GM23338 (cell line): Measurements from ENCODE around the gene AFF1. TPM values are rescaled to one million over a fixed set of nuclear protein-coding genes. Genes with fewer than 3 reads are reported as not detected.

Source experiments
- ATAC-seq: fragments of 200-7000 bp; cut with Tn5 transposase; 3 replicates; pipeline ENCODE4 v1.9.1; 2020
- DNase-seq: peaks from one replicate; pipeline ENCODE4 v3.0.0-alpha.2; 2015; ENCODE audit warnings: low spot score
- H2AFZ ChIP-seq: fragments of 200-600 bp; sonication (generic); 2 replicates; pipeline ENCODE4 v1.8.0; 2016; ENCODE audit warnings: antibody characterized with exemption, mild to moderate bottlenecking, moderate library complexity
- H3F3A ChIP-seq: fragments of 200-600 bp; sonication (generic); replicated peaks from 2 replicates; pipeline ENCODE4 v1.8.0; 2017; ENCODE audit warnings: antibody characterized with exemption, mixed run types, low read depth
- H3K27ac ChIP-seq: fragments of 200-600 bp; sonication (generic); 2 replicates; pipeline ENCODE4 v1.6.1; 2016; ENCODE audit warnings: low read depth
- H3K27me3 ChIP-seq: fragments of 200-600 bp; sonication (generic); 2 replicates; pipeline ENCODE4 v1.8.0; 2016; ENCODE audit warnings: mild to moderate bottlenecking, mixed run types, moderate library complexity; ENCODE audit not compliant: insufficient read depth
- H3K36me3 ChIP-seq: fragments of 200-600 bp; sonication (generic); 2 replicates; pipeline ENCODE4 v1.8.0; 2016; ENCODE audit warnings: mild to moderate bottlenecking; ENCODE audit not compliant: insufficient read depth
- H3K4me1 ChIP-seq: fragments of 200-600 bp; sonication (generic); 2 replicates; pipeline ENCODE4 v1.8.0; 2016; ENCODE audit warnings: mild to moderate bottlenecking, moderate library complexity; ENCODE audit not compliant: insufficient read depth
- H3K4me2 ChIP-seq: fragments of 200-600 bp; sonication (generic); 2 replicates; pipeline ENCODE4 v1.7.1; 2017; ENCODE audit warnings: mixed run types
- H3K4me3 ChIP-seq: fragments of 200-600 bp; sonication (generic); 2 replicates; pipeline ENCODE4 v1.6.1; 2016; ENCODE audit warnings: mixed run types
- H3K79me2 ChIP-seq: fragments of 200-600 bp; sonication (generic); replicated peaks from 2 replicates; pipeline ENCODE4 v1.8.0; 2017; ENCODE audit warnings: mild to moderate bottlenecking; ENCODE audit not compliant: insufficient read depth
- H3K9me2 ChIP-seq: fragments of 200-600 bp; sonication (generic); 2 replicates; pipeline ENCODE4 v1.8.0; 2017; ENCODE audit not compliant: insufficient read depth
- H4K20me1 ChIP-seq: fragments of 200-600 bp; sonication (generic); replicated peaks from 2 replicates; pipeline ENCODE4 v1.8.0; 2017; ENCODE audit warnings: mild to moderate bottlenecking; ENCODE audit not compliant: insufficient read depth
- H3K27ac Mint-ChIP-seq: 2 replicates; pipeline ENCODE4 v1.8.0; 2020; ENCODE audit warnings: inconsistent platforms, mild to moderate bottlenecking, moderate library complexity, mixed read lengths
- H3K27me3 Mint-ChIP-seq: 3 replicates; pipeline ENCODE4 v1.8.0; 2022; ENCODE audit warnings: low read depth, mild to moderate bottlenecking, moderate library complexity, mixed read lengths, inconsistent platforms; ENCODE audit not compliant: insufficient read depth, poor library complexity
- H3K36me3 Mint-ChIP-seq: 3 replicates; pipeline ENCODE4 v1.8.0; 2021; ENCODE audit warnings: low read depth, mild to moderate bottlenecking, inconsistent platforms, moderate library complexity, mixed read lengths
- H3K4me1 Mint-ChIP-seq: 3 replicates; pipeline ENCODE4 v1.8.0; 2020; ENCODE audit warnings: mild to moderate bottlenecking, inconsistent platforms, mixed read lengths
- H3K4me3 Mint-ChIP-seq: 3 replicates; pipeline ENCODE4 v1.8.0; 2021; ENCODE audit warnings: moderate library complexity, mild to moderate bottlenecking, inconsistent platforms, mixed read lengths
- H3K9me3 Mint-ChIP-seq: 3 replicates; pipeline ENCODE4 v1.8.0; 2020; ENCODE audit warnings: moderate library complexity, mild to moderate bottlenecking, inconsistent platforms, mixed read lengths
- CREB1 ChIP-seq: fragments of 250-450 bp; sonication (Bioruptor Pico); IDR thresholded peaks from 2 replicates; pipeline ENCODE4 v1.5.0; 2020; ENCODE audit warnings: low read depth, mild to moderate bottlenecking, moderate library complexity
- CTCF ChIP-seq, 2 experiments: fragments of 200-600 bp in 1 of 2; sonication (generic) in 1 of 2; conservative IDR thresholded peaks; 2 replicates each; pipeline versions ENCODE4 v1.5.1 to v1.6.1; 2016 to 2017; ENCODE audit warnings: antibody characterized with exemption in 2 of 2, low read depth in 2 of 2, mild to moderate bottlenecking in 2 of 2, moderate library complexity in 1 of 2
- ETS1 ChIP-seq: IDR thresholded peaks from 2 replicates; pipeline ENCODE4 v1.6.1; 2016; ENCODE audit warnings: antibody characterized with exemption
- EZH2 ChIP-seq: fragments of 200-600 bp; sonication (generic); IDR thresholded peaks from one replicate; pipeline ENCODE4 v1.8.0; 2017; ENCODE audit warnings: antibody characterized with exemption, mild to moderate bottlenecking, low read depth; ENCODE audit not compliant: unreplicated experiment
- EZH2phosphoT487 ChIP-seq: fragments of 200-600 bp; sonication (generic); IDR thresholded peaks from one replicate; pipeline ENCODE4 v1.8.1; 2018; ENCODE audit warnings: antibody characterized with exemption; ENCODE audit not compliant: unreplicated experiment
- JUNB ChIP-seq: IDR thresholded peaks from one replicate; pipeline ENCODE4 v1.6.1; 2016; ENCODE audit warnings: antibody characterized with exemption; ENCODE audit not compliant: unreplicated experiment
- NANOG ChIP-seq: IDR thresholded peaks from 2 replicates; pipeline ENCODE4 v1.6.1; 2016; ENCODE audit warnings: antibody characterized with exemption, borderline replicate concordance
- POLR2AphosphoS5 ChIP-seq: IDR thresholded peaks from 2 replicates; pipeline ENCODE4 v1.6.1; 2016; ENCODE audit warnings: antibody characterized with exemption, low read depth
- REST ChIP-seq: IDR thresholded peaks from one replicate; pipeline ENCODE4 v1.6.1; 2018; ENCODE audit warnings: antibody characterized with exemption; ENCODE audit not compliant: unreplicated experiment
- STAT1 ChIP-seq: IDR thresholded peaks from one replicate; pipeline ENCODE4 v1.6.1; 2016; ENCODE audit warnings: antibody characterized with exemption; ENCODE audit not compliant: unreplicated experiment
- ZNF114 ChIP-seq: fragments of 250-450 bp; sonication (Bioruptor Pico); IDR thresholded peaks from 2 replicates; pipeline ENCODE4 v1.5.0; 2020; ENCODE audit warnings: mild to moderate bottlenecking, moderate library complexity
- ZNF331 ChIP-seq: fragments of 250-450 bp; sonication (Bioruptor Pico); IDR thresholded peaks from 2 replicates; pipeline ENCODE4 v1.5.0; 2020; ENCODE audit warnings: low read depth, mild to moderate bottlenecking, moderate library complexity
- ZNF462 ChIP-seq: fragments of 250-450 bp; sonication (Bioruptor Pico); IDR thresholded peaks from 2 replicates; pipeline ENCODE4 v1.5.0; 2020; ENCODE audit warnings: mild to moderate bottlenecking, moderate library complexity
- polyA plus RNA-seq: library from polyadenylated mRNA; unstranded; fragments of >200 nt; fragmentation: Nextera tagmentation; extraction: Ambion mirVana; gene quantifications from 2 replicates; pipeline ENCODE4 v1.2.1, GENCODE V29; 2016
- total RNA-seq: library from RNA; depleted of rRNA; stranded (reverse); fragments of >200 nt; shearing (Covaris generic); gene quantifications from 2 replicates; pipeline ENCODE4 v1.2.3, GENCODE V29; 2014

The AFF1 gene
- total and polyA plus RNA-seq, 2 experiments from 2014 or later = 42.6 to 67.2 TPM

- H2AFZ ChIP-seq = no peak overlapping the region
- H3K9me2 ChIP-seq = no peaks in the 10 kb centered on the region
- H3K27me3 ChIP-seq = peaks cover 11% of the 10 kb centered on the region
- 0 out of 2 replicates have a peak, but pooled peaks cover 14% of the 10 kb centered on the region for H3F3A ChIP-seq
- Mint-ChIP-seq H3K4me3 (peak overlapping the region; percentile 96), H3K27ac (peak overlapping the region; percentile 87), H3K9me3 (no peaks in the 10 kb centered on the region), H3K27me3 (peaks cover 10% of the 10 kb centered on the region), H3K4me1 (peaks cover 76% of the 10 kb centered on the region), H3K36me3 (no peaks in the 10 kb centered on the region)
- H3K27ac ChIP-seq = peak overlapping the region; percentile 97
- DNase-seq = peak; percentile 71
- ATAC-seq = peak; percentile 16
- H3K36me3 ChIP-seq = no peaks in the 10 kb centered on the region
- peaks cover 15% of the 10 kb centered on the region for H4K20me1 ChIP-seq
- peaks cover 68% of the 10 kb centered on the region for H3K79me2 ChIP-seq
- H3K4me1 ChIP-seq = peaks cover 79% of the 10 kb centered on the region
- H3K4me2 ChIP-seq = peak overlapping the region; percentile 85
- TF ChIP-seq NANOG = no peak
- TF ChIP-seq EZH2phosphoT487 = no peak
- no peak for TF ChIP-seq CTCF (conservative IDR thresholded peaks at IDR 0.05; ENCODE audit: low read depth in 2 of 2)
- no peak for TF ChIP-seq STAT1
- no peak for TF ChIP-seq REST
- TF ChIP-seq ZNF331 (CRISPR knock-in tag) = no peak
- no peak for TF ChIP-seq ETS1
- TF ChIP-seq EZH2 = no peak
- no peak for TF ChIP-seq ZNF114 (CRISPR knock-in tag)
- TF ChIP-seq POLR2AphosphoS5 = no peak
- TF ChIP-seq JUNB = no peak
- TF ChIP-seq CREB1 = no peak
- TF ChIP-seq ZNF462 (CRISPR knock-in tag) = no peak
- H3K4me3 ChIP-seq = peak overlapping the region; percentile 79
These were observed 73.0 kb downstream of the AFF1 start for GRCh38 chr4:87007528-87008446.
